ENCODE results near the gene ZWILCH. TPM values are rescaled to one million over a fixed set of nuclear protein-coding genes. Genes with fewer than 3 reads are reported as not detected.

The ZWILCH gene
- total RNA-seq, 1 donor from 2014 or later: 89.5 TPM

- peaks cover 11% of the 10 kb centered on the region for H3K36me3 Mint-ChIP-seq
- Histone ChIP-seq H3K79me2 (ENCODE audit: low read depth) (no peaks in the 10 kb centered on the region), H3K27me3 (no peaks in the 10 kb centered on the region), H4K20me1 (ENCODE audit: low read depth) (no peaks in the 10 kb centered on the region), H3K4me3 (no peak overlapping the region), H3F3A (ENCODE audit: low read depth) (no peaks in the 10 kb centered on the region), H3K4me1 (no peaks in the 10 kb centered on the region), H3K27ac (no peak overlapping the region), H3K9ac (no peak overlapping the region), H3K36me3 (peaks cover 4% of the 10 kb centered on the region), H2AFZ (replicated peaks) (no peak overlapping the region), H3K9me3 (ENCODE audit: low read depth) (no peaks in the 10 kb centered on the region), H3K4me2 (no peak overlapping the region)
- H3K4me3 Mint-ChIP-seq: no peak overlapping the region
- H3K27ac Mint-ChIP-seq: no peak overlapping the region
- TF ChIP-seq CTCF (IDR thresholded peaks at IDR 0.05): no peak
- no peak for TF ChIP-seq EZH2phosphoT487 (IDR thresholded peaks at IDR 0.05)
- TF ChIP-seq EZH2 (IDR thresholded peaks at IDR 0.05): no peak
- H3K4me1 Mint-ChIP-seq: no peaks in the 10 kb centered on the region
- DNase-seq (ENCODE audit: low spot score): no peak
- no peaks in the 10 kb centered on the region for H3K27me3 Mint-ChIP-seq (ENCODE audit: insufficient read depth, low read depth)
- H3K9me3 Mint-ChIP-seq: no peaks in the 10 kb centered on the region
Observed at GRCh38 chr15:66523926-66524325, 18.8 kb downstream of the ZWILCH start.

GRCh38 chr15:66524838-66525237 is 19.7 kb downstream of the ZWILCH start:
- Histone ChIP-seq H3K4me1 (no peaks in the 10 kb centered on the region), H3K4me3 (no peak overlapping the region), H3K4me2 (no peak overlapping the region), H3K36me3 (peaks cover 4% of the 10 kb centered on the region), H4K20me1 (ENCODE audit: low read depth) (no peaks in the 10 kb centered on the region), H3K27me3 (no peaks in the 10 kb centered on the region), H3F3A (ENCODE audit: low read depth) (no peaks in the 10 kb centered on the region), H3K27ac (no peak overlapping the region), H3K9me3 (ENCODE audit: low read depth) (no peaks in the 10 kb centered on the region), H2AFZ (replicated peaks) (no peak overlapping the region), H3K9ac (no peak overlapping the region), H3K79me2 (ENCODE audit: low read depth) (no peaks in the 10 kb centered on the region)
- H3K4me3 Mint-ChIP-seq: no peak overlapping the region
- DNase-seq (ENCODE audit: low spot score): no peak
- no peaks in the 10 kb centered on the region for H3K4me1 Mint-ChIP-seq
- TF ChIP-seq CTCF (IDR thresholded peaks at IDR 0.05): no peak
- no peak for TF ChIP-seq EZH2phosphoT487 (IDR thresholded peaks at IDR 0.05)
- TF ChIP-seq EZH2 (IDR thresholded peaks at IDR 0.05): no peak
- H3K9me3 Mint-ChIP-seq: no peaks in the 10 kb centered on the region
- no peak overlapping the region for H3K27ac Mint-ChIP-seq
- peaks cover 15% of the 10 kb centered on the region for H3K36me3 Mint-ChIP-seq
- no peaks in the 10 kb centered on the region for H3K27me3 Mint-ChIP-seq (ENCODE audit: insufficient read depth, low read depth)

GRCh38 chr15:66535056-66535455 is 29.9 kb downstream of the ZWILCH start:
- no peaks in the 10 kb centered on the region for H3K27me3 Mint-ChIP-seq (ENCODE audit: insufficient read depth, low read depth)
- no peaks in the 10 kb centered on the region for H3K4me1 ChIP-seq
- H3F3A ChIP-seq (ENCODE audit: low read depth): no peaks in the 10 kb centered on the region
- H3K79me2 ChIP-seq (ENCODE audit: low read depth): no peaks in the 10 kb centered on the region
- no peak overlapping the region for H3K27ac Mint-ChIP-seq
- no peak overlapping the region for H3K4me3 Mint-ChIP-seq
- H3K36me3 Mint-ChIP-seq: peaks cover 9% of the 10 kb centered on the region
- no peak overlapping the region for H3K4me2 ChIP-seq
- no peaks in the 10 kb centered on the region for H3K27me3 ChIP-seq
- no peak for DNase-seq (ENCODE audit: low spot score)
- no peaks in the 10 kb centered on the region for H3K36me3 ChIP-seq
- no peaks in the 10 kb centered on the region for H3K4me1 Mint-ChIP-seq
- H2AFZ ChIP-seq (replicated peaks): no peak overlapping the region
- no peak overlapping the region for H3K27ac ChIP-seq
- no peak for TF ChIP-seq CTCF (IDR thresholded peaks at IDR 0.05)
- TF ChIP-seq EZH2phosphoT487 (IDR thresholded peaks at IDR 0.05): no peak
- no peaks in the 10 kb centered on the region for H3K9me3 ChIP-seq (ENCODE audit: low read depth)
- no peaks in the 10 kb centered on the region for H4K20me1 ChIP-seq (ENCODE audit: low read depth)
- no peaks in the 10 kb centered on the region for H3K9me3 Mint-ChIP-seq
- H3K9ac ChIP-seq: no peak overlapping the region
- H3K4me3 ChIP-seq: no peak overlapping the region
